Measurements from ENCODE around the gene LST1. TPM values are rescaled to one million over a fixed set of nuclear protein-coding genes. Genes with fewer than 3 reads are reported as not detected.

The LST1 gene
- total RNA-seq, 4 donors from 2014 or later = 1.6 to 7.0 (median 4.4) TPM

DNA sequence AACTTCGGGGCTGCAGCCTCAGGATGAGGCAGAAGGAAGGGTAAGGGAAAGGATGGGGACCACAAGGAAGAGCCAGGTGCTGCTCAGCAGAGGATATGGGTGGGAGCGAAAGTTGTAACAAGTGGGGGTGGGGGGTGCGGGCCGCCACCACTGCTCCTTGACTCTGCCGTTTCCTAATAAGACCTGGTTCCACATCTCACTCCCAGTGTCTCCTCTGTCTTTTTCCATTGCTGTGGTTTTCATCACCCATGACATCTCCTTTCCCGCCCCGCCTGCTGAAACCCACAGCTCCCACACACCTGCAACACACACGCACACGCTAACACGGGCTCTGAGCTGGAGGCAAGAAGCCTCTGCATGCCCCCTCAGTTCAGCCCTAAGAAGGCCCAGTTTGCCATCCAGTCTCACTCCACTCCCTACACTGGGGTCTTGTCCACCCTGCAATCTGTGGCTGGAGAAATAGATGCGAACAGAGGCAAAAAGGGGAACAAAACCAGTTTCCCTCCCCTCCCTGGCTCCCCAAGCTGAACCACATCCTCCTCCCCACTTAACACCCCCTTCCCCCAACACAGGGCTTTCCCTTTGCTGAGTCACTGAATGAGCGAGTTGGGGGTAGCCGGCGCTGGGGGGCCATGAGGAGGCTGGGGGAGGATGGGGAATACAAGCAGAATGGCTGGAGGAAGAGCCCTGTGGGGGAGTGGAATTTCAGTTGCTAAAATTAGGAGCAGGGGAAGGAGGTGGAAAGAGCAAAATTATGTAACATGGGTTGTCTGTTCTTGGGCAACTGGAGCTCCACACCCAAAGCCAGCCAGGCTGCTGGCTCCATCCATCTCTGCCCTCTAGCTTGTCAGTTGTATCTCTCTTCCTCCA is 27.2 kb upstream of the LST1 start:
- intact Hi-C loops (cut with DNase I; ENCODE audit: low total_unique reads) = no loop called here
- no peak for DNase-seq (ENCODE audit: low spot score in 2 of 2)
- H3K4me3 ChIP-seq (ENCODE audit: low read depth, poor library complexity, severe bottlenecking) = no peak overlapping the region
- TF ChIP-seq, protein P1, sequence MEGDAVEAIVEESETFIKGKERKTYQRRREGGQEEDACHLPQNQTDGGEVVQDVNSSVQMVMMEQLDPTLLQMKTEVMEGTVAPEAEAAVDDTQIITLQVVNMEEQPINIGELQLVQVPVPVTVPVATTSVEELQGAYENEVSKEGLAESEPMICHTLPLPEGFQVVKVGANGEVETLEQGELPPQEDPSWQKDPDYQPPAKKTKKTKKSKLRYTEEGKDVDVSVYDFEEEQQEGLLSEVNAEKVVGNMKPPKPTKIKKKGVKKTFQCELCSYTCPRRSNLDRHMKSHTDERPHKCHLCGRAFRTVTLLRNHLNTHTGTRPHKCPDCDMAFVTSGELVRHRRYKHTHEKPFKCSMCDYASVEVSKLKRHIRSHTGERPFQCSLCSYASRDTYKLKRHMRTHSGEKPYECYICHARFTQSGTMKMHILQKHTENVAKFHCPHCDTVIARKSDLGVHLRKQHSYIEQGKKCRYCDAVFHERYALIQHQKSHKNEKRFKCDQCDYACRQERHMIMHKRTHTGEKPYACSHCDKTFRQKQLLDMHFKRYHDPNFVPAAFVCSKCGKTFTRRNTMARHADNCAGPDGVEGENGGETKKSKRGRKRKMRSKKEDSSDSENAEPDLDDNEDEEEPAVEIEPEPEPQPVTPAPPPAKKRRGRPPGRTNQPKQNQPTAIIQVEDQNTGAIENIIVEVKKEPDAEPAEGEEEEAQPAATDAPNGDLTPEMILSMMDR (IDR thresholded peaks at IDR 0.05) = no peak
- TF ChIP-seq POLR2A (IDR thresholded peaks at IDR 0.05) = no peak
- WGBS, 2 donors = 78 to 79% methylated on average over 14 of the region's 14 CpGs

- no peak for TF ChIP-seq POLR2A (IDR thresholded peaks at IDR 0.05)
- TF ChIP-seq, protein P1 (IDR thresholded peaks at IDR 0.05) = no peak
- intact Hi-C loops (cut with DNase I; ENCODE audit: low total_unique reads) = no loop called here
- DNase-seq (ENCODE audit: low spot score in 2 of 2) = no peak
- 67 to 69% methylated on average over 4 of the region's 4 CpGs for WGBS, 2 donors
- no peak overlapping the region for H3K4me3 ChIP-seq (ENCODE audit: low read depth, poor library complexity, severe bottlenecking)
Observed at GRCh38 chr6:31559606-31559957, 26.5 kb upstream of the LST1 start.

GRCh38 chr6:31559958-31560696 is 25.9 kb upstream of the LST1 start:
- H3K4me3 ChIP-seq (ENCODE audit: low read depth, poor library complexity, severe bottlenecking) = no peak overlapping the region
- DNase-seq (ENCODE audit: low spot score in 2 of 2) = no peak
- intact Hi-C loops (cut with DNase I; ENCODE audit: low total_unique reads) = no loop called here
- WGBS, 2 donors = 57 to 69% methylated on average over 7 of the region's 7 CpGs
- TF ChIP-seq POLR2A (IDR thresholded peaks at IDR 0.05) = no peak
- TF ChIP-seq, protein P1 (IDR thresholded peaks at IDR 0.05) = no peak

DNA sequence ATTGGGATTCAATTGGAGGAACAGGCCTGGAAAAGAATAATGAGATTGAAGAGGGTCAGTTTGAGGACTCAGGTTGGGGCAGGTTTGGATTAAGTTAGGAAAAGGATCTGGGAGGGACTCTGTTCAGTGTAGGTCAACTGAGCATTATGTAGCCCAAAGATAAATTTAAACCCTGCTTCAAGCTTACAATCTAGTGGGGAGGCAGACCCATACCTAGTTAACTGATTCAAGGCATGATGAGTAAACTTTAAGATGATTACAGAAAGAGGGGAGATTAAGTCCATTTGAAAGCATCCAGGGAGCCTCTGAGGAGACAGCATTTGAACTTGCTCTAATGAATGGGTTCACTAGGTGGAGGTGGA is 25.4 kb upstream of the LST1 start:
- no peak overlapping the region for H3K4me3 ChIP-seq (ENCODE audit: low read depth, poor library complexity, severe bottlenecking)
- TF ChIP-seq, protein P1 (IDR thresholded peaks at IDR 0.05) = no peak
- no peak for TF ChIP-seq POLR2A (IDR thresholded peaks at IDR 0.05)
- intact Hi-C loops (cut with DNase I; ENCODE audit: low total_unique reads) = no loop called here
- no peak for DNase-seq (ENCODE audit: low spot score in 2 of 2)

GRCh38 chr6:31567531-31568370 is 18.3 kb upstream of the LST1 start:
- no peak for TF ChIP-seq POLR2A (IDR thresholded peaks at IDR 0.05)
- TF ChIP-seq, protein P1 (IDR thresholded peaks at IDR 0.05) = no peak

More at GRCh38 chr6:31567531-31568370, 18.3 kb upstream of the LST1 start:
- intact Hi-C loops (cut with DNase I; ENCODE audit: low total_unique reads) = no loop called here
- no peak overlapping the region for H3K4me3 ChIP-seq (ENCODE audit: low read depth, poor library complexity, severe bottlenecking)
- no peak for DNase-seq (ENCODE audit: low spot score in 2 of 2)
- 58 to 64% methylated on average over 9 of the region's 9 CpGs for WGBS, 2 donors

Measured in lower leg skin (tissue), 4 donors.